SU-DHL-6 (cell line): ENCODE data around the gene PCP2.

ENCODE experiments used
- CTCF ChIP-seq: fragments of 200-600 bp; sonication (generic); IDR thresholded peaks from one replicate; pipeline ENCODE4 v1.5.1; 2017; ENCODE audit warnings: antibody characterized with exemption, mild to moderate bottlenecking, low read length, moderate library complexity; ENCODE audit not compliant: insufficient read depth, poor library complexity, severe bottlenecking
- EZH2phosphoT487 ChIP-seq: fragments of 200-600 bp; sonication (generic), shearing (Covaris generic); conservative IDR thresholded peaks from 2 replicates; pipeline ENCODE4 v1.6.1; 2018; ENCODE audit warnings: mild to moderate bottlenecking, antibody characterized with exemption, low read length, moderate library complexity, mixed read lengths

GRCh38 chr19:7607874-7608560, 25.5 kb downstream of the PCP2 start:
- TF ChIP-seq CTCF (no peak), EZH2phosphoT487 (no peak)
